ENCODE data around the gene HGF.

HGF gene

DNA sequence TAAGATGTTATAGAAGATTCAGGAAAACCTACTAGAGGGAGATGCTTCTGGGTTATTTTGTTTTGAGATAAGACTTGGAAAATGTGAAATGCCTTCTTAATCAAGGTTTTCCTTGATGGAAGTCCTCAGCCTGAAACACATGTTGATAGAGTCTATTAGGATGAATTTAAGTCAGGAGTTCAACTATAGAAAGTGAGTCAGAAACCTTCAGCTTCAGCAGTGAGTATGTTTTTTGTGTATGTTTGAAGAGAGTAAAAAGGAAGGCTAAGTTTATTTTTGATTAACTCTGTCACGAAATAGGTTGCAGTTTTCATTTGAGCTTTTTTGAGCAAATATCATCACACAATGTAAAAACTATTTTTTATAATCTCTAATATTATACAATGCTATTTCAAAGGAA, 114.6 kb downstream of the HGF start:
- Histone ChIP-seq H3K9me3 (ENCODE audit: insufficient read depth, low read depth, low read length) (no peaks in the 10 kb centered on the region; the same call in 1 of the 2 replicates), H3K9me2 (replicated peaks; ENCODE audit: low read depth, low read length) (no peaks in the 10 kb centered on the region; the same call in 1 of the 2 replicates), H3K79me2 (ENCODE audit: insufficient read depth, low read length) (no peaks in the 10 kb centered on the region), H4K20me1 (ENCODE audit: insufficient read depth, low read length, poor library complexity, severe bottlenecking) (no peaks in the 10 kb centered on the region), H3K4me1 (ENCODE audit: insufficient read depth, low read length, poor library complexity, severe bottlenecking) (no peaks in the 10 kb centered on the region), H3K9ac (ENCODE audit: low read depth, low read length, poor library complexity, severe bottlenecking) (no peak overlapping the region), H3K27me3 (ENCODE audit: insufficient read depth, low read length, poor library complexity, severe bottlenecking) (no peaks in the 10 kb centered on the region), H2AFZ (ENCODE audit: low read length) (no peak overlapping the region), H3K4me3 (ENCODE audit: low read length, poor library complexity, severe bottlenecking) (no peak overlapping the region), H3K4me2 (ENCODE audit: low read depth, low read length, poor library complexity, severe bottlenecking) (no peak overlapping the region), H3F3A (ENCODE audit: low read depth) (no peaks in the 10 kb centered on the region), H3K36me3 (ENCODE audit: insufficient read depth, low read length) (no peaks in the 10 kb centered on the region)
- no peak for TF ChIP-seq EZH2phosphoT487 (IDR thresholded peaks at IDR 0.05; ENCODE audit: borderline replicate concordance)
- TF ChIP-seq, protein P1, sequence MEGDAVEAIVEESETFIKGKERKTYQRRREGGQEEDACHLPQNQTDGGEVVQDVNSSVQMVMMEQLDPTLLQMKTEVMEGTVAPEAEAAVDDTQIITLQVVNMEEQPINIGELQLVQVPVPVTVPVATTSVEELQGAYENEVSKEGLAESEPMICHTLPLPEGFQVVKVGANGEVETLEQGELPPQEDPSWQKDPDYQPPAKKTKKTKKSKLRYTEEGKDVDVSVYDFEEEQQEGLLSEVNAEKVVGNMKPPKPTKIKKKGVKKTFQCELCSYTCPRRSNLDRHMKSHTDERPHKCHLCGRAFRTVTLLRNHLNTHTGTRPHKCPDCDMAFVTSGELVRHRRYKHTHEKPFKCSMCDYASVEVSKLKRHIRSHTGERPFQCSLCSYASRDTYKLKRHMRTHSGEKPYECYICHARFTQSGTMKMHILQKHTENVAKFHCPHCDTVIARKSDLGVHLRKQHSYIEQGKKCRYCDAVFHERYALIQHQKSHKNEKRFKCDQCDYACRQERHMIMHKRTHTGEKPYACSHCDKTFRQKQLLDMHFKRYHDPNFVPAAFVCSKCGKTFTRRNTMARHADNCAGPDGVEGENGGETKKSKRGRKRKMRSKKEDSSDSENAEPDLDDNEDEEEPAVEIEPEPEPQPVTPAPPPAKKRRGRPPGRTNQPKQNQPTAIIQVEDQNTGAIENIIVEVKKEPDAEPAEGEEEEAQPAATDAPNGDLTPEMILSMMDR (conservative IDR thresholded peaks at IDR 0.05; ENCODE audit: low read length) = no peak

DNA sequence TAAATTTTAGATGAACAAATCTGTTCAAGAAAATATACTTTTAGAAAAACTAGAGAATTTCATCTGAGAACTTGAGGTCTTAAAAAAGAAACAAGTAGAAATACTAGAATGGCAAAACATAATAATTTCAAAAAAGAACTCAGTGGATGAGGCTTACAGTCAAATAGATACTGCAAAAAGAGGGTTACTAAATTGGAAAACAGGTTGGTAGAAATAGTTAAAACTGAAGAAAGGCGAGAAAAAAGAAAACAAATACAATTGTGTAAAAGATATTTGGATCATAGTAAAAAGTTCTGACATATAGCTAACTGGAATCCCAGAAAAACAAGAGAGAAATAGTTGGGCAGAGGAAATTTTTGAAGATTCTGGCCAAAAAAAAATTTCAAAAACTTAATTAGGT, 117.6 kb downstream of the HGF start:
- Histone ChIP-seq H3K9ac (ENCODE audit: low read depth, low read length, poor library complexity, severe bottlenecking) (no peak overlapping the region), H2AFZ (ENCODE audit: low read length) (no peak overlapping the region), H4K20me1 (ENCODE audit: insufficient read depth, low read length, poor library complexity, severe bottlenecking) (no peaks in the 10 kb centered on the region), H3K4me3 (ENCODE audit: low read length, poor library complexity, severe bottlenecking) (no peak overlapping the region), H3K36me3 (ENCODE audit: insufficient read depth, low read length) (no peaks in the 10 kb centered on the region), H3K9me3 (ENCODE audit: insufficient read depth, low read depth, low read length) (no peaks in the 10 kb centered on the region; the same call in 1 of the 2 replicates), H3K4me2 (ENCODE audit: low read depth, low read length, poor library complexity, severe bottlenecking) (no peak overlapping the region), H3K79me2 (ENCODE audit: insufficient read depth, low read length) (no peaks in the 10 kb centered on the region), H3K9me2 (replicated peaks; ENCODE audit: low read depth, low read length) (no peaks in the 10 kb centered on the region; the same call in 1 of the 2 replicates), H3F3A (ENCODE audit: low read depth) (no peaks in the 10 kb centered on the region), H3K4me1 (ENCODE audit: insufficient read depth, low read length, poor library complexity, severe bottlenecking) (no peaks in the 10 kb centered on the region), H3K27me3 (ENCODE audit: insufficient read depth, low read length, poor library complexity, severe bottlenecking) (no peaks in the 10 kb centered on the region)
- TF ChIP-seq EZH2phosphoT487 (IDR thresholded peaks at IDR 0.05; ENCODE audit: borderline replicate concordance) = no peak
- TF ChIP-seq, protein P1 (conservative IDR thresholded peaks at IDR 0.05; ENCODE audit: low read length) = no peak

All from Loucy (cell line).